ENCODE results near the gene RPL15. TPM values are rescaled to one million over a fixed set of nuclear protein-coding genes. Genes with fewer than 3 reads are reported as not detected.

The RPL15 gene
- total and polyA plus RNA-seq, 2 of the 8 experiments (the other 6 are each of a cell fraction or from before 2014, with no cell fraction given): 2,819 to 6,473 TPM

- no peaks in the 10 kb centered on the region for H3K23me2 ChIP-seq (ENCODE audit: low read depth, low read length)
- H2BK5ac ChIP-seq (ENCODE audit: low read depth, low read length): no peak overlapping the region
- no peak overlapping the region for H4K8ac ChIP-seq (ENCODE audit: extremely low read depth, insufficient read depth, low read length)
- no peak overlapping the region for H3K14ac ChIP-seq (ENCODE audit: insufficient read length)
- H3K4me1 ChIP-seq (replicated peaks in 1 of 4; ENCODE audit: control insufficient read depth in 3 of 4, insufficient read depth in 4 of 4, low read length in 3 of 4): no peaks in the 10 kb centered on the region
- H3K27ac ChIP-seq (ENCODE audit: low read depth, low read length): no peak overlapping the region
- TF ChIP-seq MAX (IDR thresholded peaks at IDR 0.05) (no peak), USF2 (IDR thresholded peaks at IDR 0.05; ENCODE audit: low read length) (no peak)
- H3K27me3 ChIP-seq (replicated peaks in 1 of 4; ENCODE audit: control insufficient read depth in 3 of 4, extremely low read depth in 1 of 4, insufficient read depth in 3 of 4, low read length in 3 of 4): no peaks in the 10 kb centered on the region
- 91% methylated on average over 6 of the region's 6 CpGs; no CpG with 5 or more reads in 1 of the 2 experiments for whole genome bisulfite sequencing, 2 experiments (ENCODE audit: extremely low coverage in 1 of 2, insufficient coverage in 1 of 2, insufficient read length in 1 of 2, insufficient replicate concordance in 2 of 2, low coverage in 1 of 2, low lambda C conversion rate in 2 of 2, missing lambda C conversion rate in 1 of 2)
- H3K23ac ChIP-seq (ENCODE audit: insufficient read length): no peak overlapping the region
- H3K18ac ChIP-seq (ENCODE audit: extremely low read depth, low read length): no peak overlapping the region
- peaks cover 4% of the 10 kb centered on the region for H3K79me1 ChIP-seq (ENCODE audit: low read depth, low read length)
- no peak overlapping the region for H2BK120ac ChIP-seq (replicated peaks; ENCODE audit: low read depth, low read length)
- POLR2A ChIA-PET (ENCODE audit: partially characterized antibody): interaction anchor here (0.7 to 4.7 kb wide), 4 partner anchors 10 to 37 kb away, joined by 3 to 45 read pairs (median 3); partner anchors contain the start of genes NKIRAS1 and RPL15
- peaks cover 0 to 35% of the 10 kb centered on the region in 2 experiments; a peak in 2 of 4 replicates for H3K79me2 ChIP-seq (ENCODE audit: control insufficient read depth in 1 of 2, insufficient read depth in 2 of 2, low read length in 2 of 2)
- H3K4me3 ChIP-seq (ENCODE audit: extremely low read depth in 1 of 4, insufficient read depth in 2 of 4, low read depth in 3 of 4, low read length in 4 of 4): no peak overlapping the region
- H3K36me3 ChIP-seq (ENCODE audit: control insufficient read depth in 2 of 4, insufficient read depth in 4 of 4, low read length in 3 of 4): peaks cover 0 to 13% (median 4%) of the 10 kb centered on the region in 4 experiments; a peak in 5 of 8 replicates
- peaks cover 5% of the 10 kb centered on the region in 2 experiments for H4K20me1 ChIP-seq (replicated peaks in 1 of 2; ENCODE audit: control insufficient read depth in 1 of 2, insufficient read depth in 2 of 2, low read length in 2 of 2)
- no peak overlapping the region for H4K91ac ChIP-seq (replicated peaks; ENCODE audit: insufficient read length, low read length)
- H3K9ac ChIP-seq (replicated peaks in 1 of 4; ENCODE audit: extremely low read depth in 1 of 4, low read depth in 3 of 4, low read length in 3 of 4): no peak overlapping the region
- H2BK15ac ChIP-seq (ENCODE audit: low read length): no peak overlapping the region
- no peak overlapping the region for H2BK12ac ChIP-seq (ENCODE audit: low read depth, low read length)
- no peak overlapping the region for H2BK20ac ChIP-seq (ENCODE audit: low read length)
- DNase-seq (ENCODE audit: low read depth in 1 of 2, low spot score in 2 of 2) (no peak), FAIRE-seq (no peak)
- no peak overlapping the region for H3K56ac ChIP-seq (replicated peaks; ENCODE audit: insufficient read length, low read depth, low read length)
- H4K5ac ChIP-seq (ENCODE audit: insufficient read length, low read depth, low read length): no peak overlapping the region
- peaks cover 0 to 5% of the 10 kb centered on the region in 2 experiments; a peak in 1 of 4 replicates for H3K9me3 ChIP-seq (ENCODE audit: insufficient read depth in 2 of 2, low read depth in 1 of 2, low read length in 1 of 2)
- H3K4me2 ChIP-seq (ENCODE audit: insufficient read depth in 1 of 2, low read depth in 2 of 2, low read length in 2 of 2): no peak overlapping the region
- no peak overlapping the region for H2AFZ ChIP-seq (ENCODE audit: low read length)
- CTCF ChIA-PET (ENCODE audit: partially characterized antibody): interaction anchor here (0.7 to 3.4 kb wide), 12 partner anchors 9 to 173 kb away, joined by 3 to 15 read pairs (median 6); partner anchors contain the start of genes NKIRAS1 and RPL15
- no peak overlapping the region for H3K4ac ChIP-seq (replicated peaks; ENCODE audit: insufficient read length, low read depth, low read length)
- no peak overlapping the region for H2AK5ac ChIP-seq (ENCODE audit: low read depth, low read length)
Observed at GRCh38 chr3:23885210-23885609, 31.7 kb upstream of the RPL15 start.

Measured in H1 (cell line).